A549 (cell line): ENCODE measurements around the gene SHC1. TPM values are rescaled to one million over a fixed set of nuclear protein-coding genes. Genes with fewer than 3 reads are reported as not detected.
"Not testable (repeated sequence)": the region's sequence is repeated elsewhere in the genome, so short reads cannot be mapped to it uniquely, and the experiment has no call there.

Source experiments
- ATAC-seq, 2 experiments: fragments of 200-7000 bp in 1 of 2; fragments of >200 bp in 1 of 2; cut with Nextera tagmentation in 1 of 2; cut with Tn5 transposase in 1 of 2; 3 replicates each; pipeline versions ENCODE4 v1.8.0 to v1.9.1; 2018 to 2020; ENCODE audit warnings: mild to moderate bottlenecking in 1 of 2, moderate library complexity in 1 of 2
- CTCF ChIA-PET: fragments of 300-600 bp; sonication (Branson Sonifier 250); formaldehyde crosslinking; extraction: SDS; loops from one replicate; lab custom pipeline; 2021; ENCODE audit warnings: antibody characterized with exemption, inconsistent platforms; lab: Yijun Ruan, JAX
- POLR2A ChIA-PET: fragments of 350-600 bp; formaldehyde crosslinking; extraction: SDS; loops from one replicate; lab custom pipeline; 2021; ENCODE audit warnings: antibody characterized with exemption, inconsistent platforms; lab: Yijun Ruan, JAX
- DNase-seq, 2 experiments: peaks; one replicate each; pipeline versions ENCODE4 v3.0.0 to v3.0.0-alpha.2; 2011 to 2016; ENCODE audit warnings: low read depth in 1 of 2, low spot score in 1 of 2
- FAIRE-seq: peaks from 2 replicates; lab custom pipeline; 2011; peaks lifted over from hg19 to GRCh38; lab: Jason Lieb, UNC
- H3K27ac ChIP-seq, 2 experiments: fragments of >200 bp; sonication (Bioruptor Twin); formaldehyde crosslinking; 3 replicates each; pipeline ENCODE4 v1.5.1; 2016 to 2017
- H3K4me1 ChIP-seq: fragments of >200 bp; sonication (Bioruptor Twin); formaldehyde crosslinking; 3 replicates; pipeline ENCODE4 v1.6.1; 2016
- H3K4me2 ChIP-seq: fragments of >200 bp; sonication (Bioruptor Twin); formaldehyde crosslinking; 3 replicates; pipeline ENCODE4 v1.6.1; 2016
- H3K4me3 ChIP-seq: fragments of >200 bp; sonication (Bioruptor Twin); formaldehyde crosslinking; 3 replicates; pipeline ENCODE4 v1.5.1; 2016
- H3K9me3 ChIP-seq: fragments of >200 bp; sonication (Bioruptor Twin); formaldehyde crosslinking; 3 replicates; pipeline ENCODE4 v1.6.1; 2016
- BCL3 ChIP-seq: fragments of >200 bp; sonication (Bioruptor Twin); formaldehyde crosslinking; IDR thresholded peaks from 3 replicates; pipeline ENCODE4 v1.6.1; 2016
- CBX2 ChIP-seq: fragments of 200-600 bp; sonication (generic); IDR thresholded peaks from 2 replicates; pipeline ENCODE4 v1.6.1; 2016; ENCODE audit warnings: low read depth, mild to moderate bottlenecking, borderline replicate concordance
- CBX8 ChIP-seq: fragments of 200-600 bp; sonication (generic); IDR thresholded peaks from 2 replicates; pipeline ENCODE4 v1.6.1; 2016
- CTCF ChIP-seq: fragments of >200 bp; sonication (Bioruptor Twin); formaldehyde crosslinking; IDR thresholded peaks from 3 replicates; pipeline ENCODE4 v1.5.1; 2016
- EHMT2 ChIP-seq: fragments of 200-600 bp; sonication (generic); IDR thresholded peaks from 2 replicates; pipeline ENCODE4 v1.6.1; 2016; ENCODE audit warnings: antibody characterized with exemption, low read depth, mild to moderate bottlenecking, moderate library complexity
- ELK1 ChIP-seq: fragments of 150-350 bp; IDR thresholded peaks from 2 replicates; pipeline ENCODE4 v1.6.1; 2014; ENCODE audit warnings: low read depth, mild to moderate bottlenecking, low read length
- HDAC2 ChIP-seq: fragments of 200-600 bp; sonication (generic); IDR thresholded peaks from 2 replicates; pipeline ENCODE4 v1.6.1; 2016
- HOXA7 ChIP-seq: fragments of 250-450 bp; sonication (Bioruptor Pico); IDR thresholded peaks from 2 replicates; pipeline ENCODE4 v1.5.0; 2020; ENCODE audit warnings: mild to moderate bottlenecking, moderate library complexity
- JUN ChIP-seq, 2 experiments: fragments of >200 bp; sonication (Bioruptor Twin); formaldehyde crosslinking; IDR thresholded peaks; 2 replicates in 1 of 2; 3 replicates in 1 of 2; pipeline ENCODE4 v1.6.1; 2016 to 2017
- KDM1A ChIP-seq: fragments of 200-600 bp; sonication (generic); IDR thresholded peaks from 2 replicates; pipeline ENCODE4 v1.6.1; 2016; ENCODE audit warnings: low read depth, mild to moderate bottlenecking
- KDM5A ChIP-seq: fragments of 200-600 bp; sonication (generic); IDR thresholded peaks from 2 replicates; pipeline ENCODE4 v1.6.1; 2016; ENCODE audit warnings: antibody characterized with exemption, mild to moderate bottlenecking
- PBX3 ChIP-seq: IDR thresholded peaks from 2 replicates; pipeline ENCODE4 v1.6.1; 2012
- SREBF2 ChIP-seq: fragments of 450-650 bp; IDR thresholded peaks from 2 replicates; pipeline ENCODE4 v1.6.1; 2014; ENCODE audit warnings: mild to moderate bottlenecking, moderate library complexity
- ZNF302 ChIP-seq: fragments of 250-450 bp; sonication (Bioruptor Pico); IDR thresholded peaks from 2 replicates; pipeline ENCODE4 v1.9.0; 2021; ENCODE audit warnings: inconsistent platforms, mild to moderate bottlenecking, moderate library complexity
- WGBS: methylation state at CpG from one replicate; pipeline ENCODE4 v1.1.6; 2017; ENCODE audit errors: missing lambda C conversion rate; 5-methylcytosine and 5-hydroxymethylcytosine counted together
- polyA plus RNA-seq, 4 experiments: library from polyadenylated mRNA; depleted of rRNA in 3 of 4; stranded (reverse); fragments of >200 nt; fragmentation: RNase III in 1 of 4; extraction: RNeasy Plus Mini Kit Qiagen cat#74134 plus additional on column Dnase treatment in 1 of 4; gene quantifications; 2 replicates in 3 of 4; 3 replicates in 1 of 4; pipeline ENCODE4 v1.2.3, GENCODE V29; 2011 to 2017
- TF ChIP-seq, protein P1 (sequence below): IDR thresholded peaks from 2 replicates; pipeline ENCODE4 v1.6.1; 2012

The SHC1 gene
- polyA plus RNA-seq, 2 of the 4 experiments (the other 2 are of a cell fraction) = 118 to 174 TPM

- no peak for DNase-seq
- no peaks in the 10 kb centered on the region for H3K9me3 ChIP-seq
- no peak for ATAC-seq
- 0 out of 3 replicates have a peak, but pooled peaks have one; percentile 5 for TF ChIP-seq CTCF
- TF ChIP-seq, protein P1, sequence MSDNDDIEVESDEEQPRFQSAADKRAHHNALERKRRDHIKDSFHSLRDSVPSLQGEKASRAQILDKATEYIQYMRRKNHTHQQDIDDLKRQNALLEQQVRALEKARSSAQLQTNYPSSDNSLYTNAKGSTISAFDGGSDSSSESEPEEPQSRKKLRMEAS = no peak
- no peak for TF ChIP-seq JUN (IDR thresholded peaks at IDR 0.05)
- TF ChIP-seq KDM5A = no peak
- TF ChIP-seq CBX2 = no peak
- H3K27ac ChIP-seq = no peak overlapping the region
- CTCF ChIA-PET = interaction anchor here (0.9 to 1.6 kb wide), 3 partner anchors 97 to 319 kb away, joined by 3 read pairs; no protein-coding TSS in a partner anchor
- POLR2A ChIA-PET = interaction anchor here (0.5 to 0.9 kb wide), 3 partner anchors 11 to 52 kb away, joined by 3 read pairs; no protein-coding TSS in a partner anchor
- peaks cover 22% of the 10 kb centered on the region; the same call in 2 of the 3 replicates for H3K4me1 ChIP-seq
- H3K4me2 ChIP-seq = no peak overlapping the region
- H3K4me3 ChIP-seq = no peak overlapping the region
- WGBS = 89% methylated on average over 17 of the region's 17 CpGs
- FAIRE-seq = no peak
Measured at GRCh38 chr1:154988058-154988954, 17.8 kb upstream of the SHC1 start.

DNA sequence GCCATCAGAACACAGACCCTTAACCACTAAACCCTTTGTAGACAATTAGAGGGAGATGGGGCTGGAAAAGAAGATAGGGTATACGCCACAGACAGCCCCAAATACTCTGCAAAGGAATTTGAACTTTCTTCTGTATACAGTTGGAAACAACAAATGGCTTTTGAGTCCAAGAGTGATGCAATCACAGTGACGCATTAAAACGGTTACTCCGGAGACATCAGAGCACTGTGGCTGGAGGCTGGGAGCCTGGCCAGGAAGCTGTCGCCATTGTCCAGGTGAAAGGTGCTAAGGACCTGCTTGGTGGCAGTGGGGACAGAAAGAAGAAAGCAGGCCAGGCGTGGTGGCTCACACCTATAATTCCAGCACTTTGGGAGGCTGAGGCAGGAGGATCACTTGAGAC lies 16.8 kb upstream of the SHC1 start:
- H3K9me3 ChIP-seq = no peaks in the 10 kb centered on the region
- TF ChIP-seq HOXA7 (CRISPR knock-in tag) (no peak), SREBF2 (no peak)
- TF ChIP-seq, all 56 proteins: peak for 0
- no peak overlapping the region for H3K4me2 ChIP-seq
- no peak for ATAC-seq
- ChIA-PET CTCF (interaction anchor here (0.6 to 1.6 kb wide), 4 partner anchors 98 to 588 kb away, joined by 3 read pairs; no protein-coding TSS in a partner anchor), POLR2A (interaction anchor here (0.9 to 1.1 kb wide), 2 partner anchors 14 kb away, joined by 3 read pairs; no protein-coding TSS in a partner anchor)
- H3K4me1 ChIP-seq = peaks cover 20% of the 10 kb centered on the region
- H3K27ac ChIP-seq = peak overlapping the region in 1 of 2 experiments; percentile 45; a peak in 2 of 6 replicates
- FAIRE-seq = no peak
- no peak overlapping the region for H3K4me3 ChIP-seq
- DNase-seq = no peak
- 87% methylated on average over 6 of the region's 6 CpGs for WGBS

- ATAC-seq, H3K4me2 ChIP-seq, H3K9me3 ChIP-seq, DNase-seq, FAIRE-seq, H3K4me3 ChIP-seq: not testable (repeated sequence)
- peak overlapping the region in 1 of 2 experiments; percentile 45; a peak in 1 of 6 replicates for H3K27ac ChIP-seq
- ChIA-PET CTCF (interaction anchor here (1.2 kb wide), 1 partner anchor 105 kb away, joined by 3 read pairs; no protein-coding TSS in a partner anchor), POLR2A (interaction anchor here (1.1 kb wide), 1 partner anchor 13 kb away, joined by 3 read pairs; no protein-coding TSS in a partner anchor)
- 91% methylated on average over 4 of the region's 4 CpGs for WGBS
- H3K4me1 ChIP-seq = peaks cover 21% of the 10 kb centered on the region
Measured at GRCh38 chr1:154986736-154987135, 16.2 kb upstream of the SHC1 start.

GRCh38 chr1:154983776-154984466 lies 13.4 kb upstream of the SHC1 start:
- peak overlapping the region; percentile 83 to 86 for H3K27ac ChIP-seq

More at GRCh38 chr1:154983776-154984466, 13.4 kb upstream of the SHC1 start:
- peak in 1 of 2 experiments; percentile 16; a peak in 3 of 6 replicates for ATAC-seq
- no peak for DNase-seq
- Histone ChIP-seq H3K9me3 (no peaks in the 10 kb centered on the region), H3K4me2 (peak overlapping the region; percentile 85), H3K4me1 (peaks cover 21% of the 10 kb centered on the region), H3K4me3 (peak overlapping the region; percentile 81)
- no peak for FAIRE-seq
- TF ChIP-seq CBX8 = no peak
- TF ChIP-seq ZNF302 (CRISPR knock-in tag) = no peak
- no peak for TF ChIP-seq CTCF
- no peak for TF ChIP-seq HDAC2
- no peak for TF ChIP-seq PBX3
- no peak for TF ChIP-seq BCL3
- no peak for TF ChIP-seq ELK1
- no peak for TF ChIP-seq EHMT2
- TF ChIP-seq KDM1A = no peak
- TF ChIP-seq CBX2 = no peak
- POLR2A ChIA-PET = interaction anchor here (0.6 to 2.8 kb wide), 10 partner anchors 10 to 94 kb away, joined by 3 to 41 read pairs (median 5); partner anchors contain the start of genes CKS1B, LENEP, PYGO2 and SHC1
- CTCF ChIA-PET = interaction anchor here (1.3 kb wide), 1 partner anchor 101 kb away, joined by 3 read pairs; no protein-coding TSS in a partner anchor
- WGBS = 20% methylated on average over 13 of the region's 17 CpGs
